ENCODE results near the gene SPEF2.

DNA sequence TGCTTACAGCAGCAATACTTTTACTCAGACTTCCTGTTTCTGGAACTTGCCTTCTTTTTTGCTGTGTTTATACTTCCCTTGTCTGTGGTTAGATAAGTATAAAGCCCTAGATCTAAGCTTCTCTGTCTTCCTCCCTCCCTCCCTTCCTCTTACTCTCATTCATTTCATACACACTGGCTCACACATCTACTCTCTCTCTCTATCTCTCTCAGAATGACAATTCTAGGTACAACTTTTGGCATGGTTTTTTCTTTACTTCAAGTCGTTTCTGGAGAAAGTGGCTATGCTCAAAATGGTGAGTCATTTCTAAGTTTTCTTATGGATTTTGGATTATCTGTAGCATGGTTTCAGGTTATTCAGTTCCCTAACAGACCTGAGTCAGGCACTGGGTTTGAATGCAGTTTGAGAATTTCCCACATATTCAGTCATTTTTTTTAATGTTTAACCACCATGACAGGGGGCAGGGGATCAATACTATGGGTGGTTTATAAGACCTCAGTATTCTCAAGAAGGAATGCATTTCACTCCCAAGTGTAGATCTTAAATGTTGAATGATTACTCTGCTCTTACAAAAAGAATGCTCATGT lies 239.2 kb downstream of the SPEF2 start, which contains the start of gene IL7R:
- TF ChIP-seq, protein P1, sequence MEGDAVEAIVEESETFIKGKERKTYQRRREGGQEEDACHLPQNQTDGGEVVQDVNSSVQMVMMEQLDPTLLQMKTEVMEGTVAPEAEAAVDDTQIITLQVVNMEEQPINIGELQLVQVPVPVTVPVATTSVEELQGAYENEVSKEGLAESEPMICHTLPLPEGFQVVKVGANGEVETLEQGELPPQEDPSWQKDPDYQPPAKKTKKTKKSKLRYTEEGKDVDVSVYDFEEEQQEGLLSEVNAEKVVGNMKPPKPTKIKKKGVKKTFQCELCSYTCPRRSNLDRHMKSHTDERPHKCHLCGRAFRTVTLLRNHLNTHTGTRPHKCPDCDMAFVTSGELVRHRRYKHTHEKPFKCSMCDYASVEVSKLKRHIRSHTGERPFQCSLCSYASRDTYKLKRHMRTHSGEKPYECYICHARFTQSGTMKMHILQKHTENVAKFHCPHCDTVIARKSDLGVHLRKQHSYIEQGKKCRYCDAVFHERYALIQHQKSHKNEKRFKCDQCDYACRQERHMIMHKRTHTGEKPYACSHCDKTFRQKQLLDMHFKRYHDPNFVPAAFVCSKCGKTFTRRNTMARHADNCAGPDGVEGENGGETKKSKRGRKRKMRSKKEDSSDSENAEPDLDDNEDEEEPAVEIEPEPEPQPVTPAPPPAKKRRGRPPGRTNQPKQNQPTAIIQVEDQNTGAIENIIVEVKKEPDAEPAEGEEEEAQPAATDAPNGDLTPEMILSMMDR (IDR thresholded peaks at IDR 0.05; ENCODE audit: low read length), result no peak
- no peak for TF ChIP-seq EZH2 (IDR thresholded peaks at IDR 0.05; ENCODE audit: borderline replicate concordance, low read length)
